ENCODE results near the gene CEACAM5.

- no peak for TF ChIP-seq RFX5 (IDR thresholded peaks at IDR 0.05; ENCODE audit: low read depth, low read length)
- no peak for TF ChIP-seq MAFK (IDR thresholded peaks at IDR 0.05; ENCODE audit: low read depth, low read length)
- TF ChIP-seq CTCF (conservative IDR thresholded peaks at IDR 0.05; ENCODE audit: low read depth, low read length): no peak
- no peak for TF ChIP-seq POLR2A (IDR thresholded peaks at IDR 0.05; ENCODE audit: low read depth, low read length)
- TF ChIP-seq USF2 (IDR thresholded peaks at IDR 0.05; ENCODE audit: low read depth, low read length): no peak
- no peak for TF ChIP-seq RAD21 (IDR thresholded peaks at IDR 0.05; ENCODE audit: low read length)
- TF ChIP-seq ELK1 (IDR thresholded peaks at IDR 0.05; ENCODE audit: borderline replicate concordance, low read depth, low read length): no peak
- TF ChIP-seq FOS (IDR thresholded peaks at IDR 0.05; ENCODE audit: low read depth, low read length): no peak
- TF ChIP-seq MAZ (IDR thresholded peaks at IDR 0.05; ENCODE audit: borderline replicate concordance, low read depth, low read length): no peak
- TF ChIP-seq CEBPB (IDR thresholded peaks at IDR 0.05; ENCODE audit: low read depth, low read length): no peak
- no peak for TF ChIP-seq SMC3 (IDR thresholded peaks at IDR 0.05; ENCODE audit: low read depth, low read length)
- TF ChIP-seq RCOR1 (IDR thresholded peaks at IDR 0.05; ENCODE audit: insufficient replicate concordance, low read length): no peak
- TF ChIP-seq CHD1 (IDR thresholded peaks at IDR 0.05; ENCODE audit: low read depth, low read length): no peak
Measured at GRCh38 chr19:41767115-41767514, 58.7 kb downstream of the CEACAM5 start.

All from IMR-90 (cell line).